ENCODE results near the gene LENEP. TPM values are rescaled to one million over a fixed set of nuclear protein-coding genes. Genes with fewer than 3 reads are reported as not detected.
A peak's percentile ranks its signal among the peaks of the same experiment; 100 is the strongest.

Gene LENEP
- total and polyA plus RNA-seq, 11 donors: not detected

- H3K4me1 ChIP-seq: peaks cover 3 to 51% (median 28%) of the 10 kb centered on the region in 12 donors
- peak in 1 of 5 donors; percentile 20 for DNase-seq
- TF ChIP-seq POLR2A (IDR thresholded peaks at IDR 0.05) (no peak), CTCF (IDR thresholded peaks at IDR 0.05) (no peak)
These were observed 32.8 kb upstream of the LENEP start for GRCh38 chr1:154960446-154961136.

GRCh38 chr1:154961207-154962155, 31.9 kb upstream of the LENEP start, which contains the start of gene PYGO2:
PYGO2 (minus strand) TSS chr1:154961782; CDS start chr1:154961576, 206 bp downstream.
- peak; percentile 67 to 89 (median 86) for ATAC-seq
- intact Hi-C loops (cut with DNase I): loop anchor here in 9 of 10 donors (1.0 to 10.0 kb wide), 9 partner anchors 36 to 123 kb away; partner anchors contain the start of genes EFNA4 (in 3 of the 9), ADAM15 (in 1 of the 9) and ZBTB7B (in 1 of the 9)
- 0 to 1% (median 0%) methylated on average over 17 to 93 of the region's 93 CpGs for WGBS, 4 donors

More at GRCh38 chr1:154960446-154961136, 32.8 kb upstream of the LENEP start:
- intact Hi-C loops (cut with DNase I): loop anchor here in 9 of 10 donors (1.0 to 10.0 kb wide), 9 partner anchors 37 to 124 kb away; partner anchors contain the start of genes EFNA4 (in 3 of the 9), ADAM15 (in 1 of the 9) and ZBTB7B (in 1 of the 9)
- no peaks in the 10 kb centered on the region for H3K27me3 ChIP-seq
- H3K4me3 ChIP-seq: peak overlapping the region; percentile 80 to 99 (median 89)
- no peaks in the 10 kb centered on the region for H3K9me3 ChIP-seq
- peaks cover 4 to 53% (median 41%) of the 10 kb centered on the region in 9 donors for H3K36me3 ChIP-seq
- no peak for ATAC-seq
- peak overlapping the region in 10 of 12 donors; percentile 94 to 100 (median 99) for H3K27ac ChIP-seq
- WGBS, 4 donors: 30 to 37% (median 37%) methylated on average over 10 of the region's 10 CpGs

GRCh38 chr1:154962156-154962749, 31.1 kb upstream of the LENEP start:
- intact Hi-C loops (cut with DNase I): loop anchor here in 9 of 10 donors (5.0 to 10.0 kb wide), 7 partner anchors 35 to 123 kb away; partner anchors contain the start of genes EFNA4 (in 3 of the 9), ADAM15 (in 1 of the 9) and ZBTB7B (in 1 of the 9)
- Histone ChIP-seq H3K36me3 (peaks cover 4 to 70% (median 57%) of the 10 kb centered on the region in 9 donors), H3K27ac (peak overlapping the region; percentile 94 to 100 (median 99)), H3K4me1 (peaks cover 0 to 41% (median 23%) of the 10 kb centered on the region in 12 donors), H3K27me3 (no peaks in the 10 kb centered on the region), H3K9me3 (no peaks in the 10 kb centered on the region), H3K4me3 (peak overlapping the region; percentile 80 to 99 (median 89))
- ATAC-seq (peak in 3 of 4 donors; percentile 5 to 30 (median 14)), DNase-seq (peak in 1 of 5 donors; percentile 34)
- 4 to 8% (median 4%) methylated on average over 22 to 25 of the region's 25 CpGs for WGBS, 4 donors
- TF ChIP-seq POLR2A (IDR thresholded peaks at IDR 0.05) (no peak), CTCF (IDR thresholded peaks at IDR 0.05) (peak in 1 of 12 donors; percentile 2)

More at GRCh38 chr1:154961207-154962155, 31.9 kb upstream of the LENEP start, which contains the start of gene PYGO2:
- H3K36me3 ChIP-seq: peaks cover 4 to 62% (median 49%) of the 10 kb centered on the region in 9 donors
- no peaks in the 10 kb centered on the region for H3K9me3 ChIP-seq
- H3K27me3 ChIP-seq: no peaks in the 10 kb centered on the region
- TF ChIP-seq POLR2A (IDR thresholded peaks at IDR 0.05) (peak in 1 of 2 donors; percentile 84), CTCF (IDR thresholded peaks at IDR 0.05) (peak; percentile 22 to 95 (median 68))
- peaks cover 3 to 46% (median 25%) of the 10 kb centered on the region in 12 donors for H3K4me1 ChIP-seq
- peak; percentile 82 to 92 (median 85) for DNase-seq
- peak within 1 kb of the TSS; percentile 80 to 99 (median 89) for H3K4me3 ChIP-seq
- H3K27ac ChIP-seq: peak within 1 kb of the TSS; percentile 94 to 100 (median 99)

Measured in heart left ventricle (tissue), 16 donors.